DMS114 treated with DMSO at 0.1 percent for 48 hours (cell line): ENCODE results near the gene PDE4B.
"Not testable (repeated sequence)": the region's sequence is repeated elsewhere in the genome, so short reads cannot be mapped to it uniquely, and the experiment has no call there.

ENCODE experiments used
- DNase-seq: peaks from one replicate; lab custom pipeline; 2025; ENCODE audit not compliant: unreplicated experiment; lab: John Stamatoyannopoulos, UW

The PDE4B gene

GRCh38 chr1:66302184-66302742 lies 509.6 kb downstream of the PDE4B start:
- DNase-seq, result no peak

- no peak for DNase-seq
Observed at GRCh38 chr1:66302815-66303214, 510.1 kb downstream of the PDE4B start.

- DNase-seq, result no peak
Observed at GRCh38 chr1:66303646-66304045, 511.0 kb downstream of the PDE4B start.

- no peak for DNase-seq
Observed at GRCh38 chr1:66304128-66304527, 511.4 kb downstream of the PDE4B start.

- DNase-seq, result no peak
Observed at GRCh38 chr1:66305927-66306326, 513.2 kb downstream of the PDE4B start.

- no peak for DNase-seq
Observed at GRCh38 chr1:66309006-66309741, 516.5 kb downstream of the PDE4B start.

GRCh38 chr1:66311092-66311491 lies 518.4 kb downstream of the PDE4B start:
- no peak for DNase-seq

- DNase-seq, result no peak
Observed at GRCh38 chr1:66311628-66312027, 518.9 kb downstream of the PDE4B start.

- DNase-seq, result no peak
Observed at GRCh38 chr1:66312271-66312990, 519.7 kb downstream of the PDE4B start.

GRCh38 chr1:66313429-66313828 lies 520.7 kb downstream of the PDE4B start:
- no peak for DNase-seq

GRCh38 chr1:66315671-66316070 lies 523.0 kb downstream of the PDE4B start:
- no peak for DNase-seq

GRCh38 chr1:66316464-66317247 lies 524.0 kb downstream of the PDE4B start:
- no peak for DNase-seq

- no peak for DNase-seq
Observed at GRCh38 chr1:66317248-66317515, 524.5 kb downstream of the PDE4B start.

GRCh38 chr1:66320231-66320630 lies 527.5 kb downstream of the PDE4B start:
- DNase-seq, result no peak

- not testable (repeated sequence) for DNase-seq
Observed at GRCh38 chr1:66322462-66322861, 529.8 kb downstream of the PDE4B start.

GRCh38 chr1:66323958-66324625 lies 531.4 kb downstream of the PDE4B start:
- no peak for DNase-seq

GRCh38 chr1:66325594-66326380 lies 533.1 kb downstream of the PDE4B start:
- DNase-seq, result no peak

GRCh38 chr1:66326867-66327266 lies 534.2 kb downstream of the PDE4B start:
- no peak for DNase-seq

- no peak for DNase-seq
Observed at GRCh38 chr1:66327588-66327987, 534.9 kb downstream of the PDE4B start.

GRCh38 chr1:66328896-66329295 lies 536.2 kb downstream of the PDE4B start:
- no peak for DNase-seq
